GM18498 (cell line): Measurements from ENCODE around the gene NTRK2.

Source experiments
- ATAC-seq: cut with Tn5 transposase; IDR thresholded peaks from one replicate; pipeline ENCODE4 v1.9.1; 2021; ENCODE audit warnings: mild to moderate bottlenecking, moderate library complexity; ENCODE audit not compliant: unreplicated experiment

Gene NTRK2

GRCh38 chr9:84845956-84846900 lies 176.7 kb downstream of the NTRK2 start:
- no peak for ATAC-seq

GRCh38 chr9:84846906-84847305 lies 177.4 kb downstream of the NTRK2 start:
- ATAC-seq, result no peak

DNA sequence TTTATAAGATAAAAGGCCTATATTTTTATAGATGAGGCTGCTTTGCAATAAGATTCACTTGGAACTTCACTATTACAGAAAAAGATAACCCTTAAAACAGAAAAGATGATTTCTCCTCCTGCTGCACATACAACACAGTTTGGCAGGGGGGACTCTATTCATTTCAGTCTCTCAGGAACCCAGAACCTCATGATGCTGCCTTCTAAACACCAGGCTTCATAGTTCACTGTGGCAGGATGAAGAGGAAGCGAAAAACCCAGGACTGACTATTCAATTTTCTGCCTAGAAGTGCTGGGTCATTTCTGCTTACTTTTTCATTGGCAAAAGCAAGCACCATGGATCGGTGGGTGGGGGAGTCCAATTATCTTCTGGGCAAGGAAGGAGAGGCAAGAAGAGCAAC lies 179.5 kb downstream of the NTRK2 start:
- no peak for ATAC-seq

DNA sequence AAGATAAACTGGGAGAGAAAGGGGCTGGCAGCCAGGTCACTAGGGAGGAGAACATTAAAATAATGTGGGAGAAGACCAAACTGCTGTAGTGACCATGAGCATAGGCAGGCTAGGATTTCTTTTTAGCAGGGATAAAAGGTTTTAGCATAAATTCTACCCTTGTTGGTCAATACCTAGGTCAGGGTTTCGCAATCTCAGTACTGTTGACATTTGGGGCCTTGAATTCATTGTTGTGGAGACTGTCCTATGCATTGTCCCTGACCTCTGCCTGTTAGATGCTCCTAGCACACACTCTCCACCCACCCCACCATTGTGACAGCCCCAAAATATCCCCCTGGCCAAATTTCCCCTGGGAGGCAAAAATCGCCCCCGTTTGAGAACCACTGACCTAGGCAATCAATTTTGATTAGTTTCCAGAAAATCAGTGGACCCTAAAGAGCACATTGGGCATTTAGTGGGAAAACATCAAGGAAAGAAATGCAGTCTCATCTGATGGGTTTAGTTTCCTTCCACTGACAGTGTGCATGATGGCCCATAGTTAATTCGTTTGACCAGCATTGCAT lies 181.4 kb downstream of the NTRK2 start:
- ATAC-seq, result no peak

- ATAC-seq, result no peak
These were observed 182.5 kb downstream of the NTRK2 start for GRCh38 chr9:84851935-84852585.

- ATAC-seq, result no peak
These were observed 183.2 kb downstream of the NTRK2 start for GRCh38 chr9:84852617-84853301.

DNA sequence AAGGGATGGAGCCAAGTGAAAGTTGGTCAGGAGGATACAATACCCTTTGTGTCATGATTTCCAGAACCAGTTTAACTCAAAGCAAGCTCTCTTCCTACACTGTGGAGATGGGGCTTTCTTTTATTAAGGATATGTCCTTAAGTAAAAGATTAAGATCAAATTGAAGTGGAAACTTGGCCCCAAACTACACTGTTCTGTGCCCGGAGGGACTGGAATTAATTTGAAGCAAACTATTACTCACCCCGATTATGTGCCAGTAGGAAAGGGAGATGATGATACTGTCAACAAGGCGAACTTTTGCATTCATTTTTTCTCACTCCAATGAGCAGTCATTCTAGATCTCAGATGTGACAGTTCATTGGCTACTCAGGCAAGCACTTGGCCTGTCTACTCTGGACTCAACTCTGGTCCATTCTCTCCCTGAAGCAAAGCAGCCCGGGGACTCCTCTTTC lies 186.7 kb downstream of the NTRK2 start:
- ATAC-seq, result no peak

GRCh38 chr9:84857211-84857610 lies 187.7 kb downstream of the NTRK2 start:
- no peak for ATAC-seq

- ATAC-seq, result no peak
These were observed 188.8 kb downstream of the NTRK2 start for GRCh38 chr9:84858364-84858763.

DNA sequence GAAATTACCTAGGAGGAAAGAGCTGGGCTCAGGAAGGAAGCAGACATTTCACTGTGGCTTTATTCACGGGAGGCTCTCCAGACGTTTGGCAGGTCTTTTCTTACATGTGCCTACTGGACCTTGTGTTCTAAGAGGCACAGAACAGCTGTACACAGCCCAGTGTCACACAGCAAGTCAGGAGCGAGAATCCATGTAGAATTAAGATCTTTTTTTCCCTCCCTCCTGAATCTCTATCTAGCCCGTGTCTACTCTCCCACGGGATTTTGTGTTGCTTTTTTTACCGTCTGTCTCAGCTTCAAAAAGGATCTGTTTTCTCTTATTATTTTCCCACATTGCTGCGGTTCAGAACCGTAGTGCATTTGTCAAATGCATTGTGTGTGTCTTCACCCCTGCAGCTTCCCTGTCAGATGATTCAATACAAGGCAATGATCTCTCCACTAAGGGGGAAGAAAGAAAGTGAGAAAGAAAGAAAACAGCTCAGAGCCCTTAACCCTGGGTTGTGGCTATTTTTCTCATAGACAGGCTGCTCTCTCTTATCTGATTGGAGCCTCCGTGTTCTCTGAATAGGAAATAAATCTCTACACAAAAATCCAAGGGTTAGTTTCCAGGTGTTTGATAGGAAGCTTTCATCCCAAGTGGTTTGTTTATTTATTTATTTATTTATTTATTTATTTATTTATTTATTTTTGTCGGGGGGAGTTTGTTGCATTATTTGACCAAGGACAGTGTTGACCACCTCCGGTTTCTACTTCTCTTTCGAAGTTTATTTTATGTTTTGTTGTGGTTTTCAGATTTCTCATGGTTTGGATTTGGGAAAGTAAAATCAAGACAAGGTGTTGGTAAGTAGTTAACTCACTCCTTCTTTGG lies 191.0 kb downstream of the NTRK2 start:
- ATAC-seq, result no peak

- ATAC-seq, result no peak
These were observed 191.9 kb downstream of the NTRK2 start for GRCh38 chr9:84861455-84861854.

DNA sequence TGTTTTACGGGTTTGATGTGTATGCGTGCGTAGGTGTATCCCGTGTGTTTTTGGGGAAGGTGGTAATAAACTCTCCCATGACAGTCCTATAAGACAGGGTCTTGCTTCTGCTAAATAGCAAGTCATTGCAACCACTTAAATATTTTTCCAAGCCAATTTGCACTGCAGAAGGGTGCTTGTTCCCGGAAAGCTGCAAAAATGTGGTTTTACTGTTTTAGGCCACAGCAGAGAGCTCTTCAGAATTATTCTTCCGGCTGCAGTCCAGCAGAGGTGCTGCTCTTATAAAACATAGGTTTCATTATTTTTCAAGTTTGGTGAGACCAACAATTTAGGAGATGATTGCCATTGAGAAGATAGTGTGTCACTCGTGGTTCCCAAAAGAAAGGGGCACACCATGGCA lies 192.8 kb downstream of the NTRK2 start:
- no peak for ATAC-seq

GRCh38 chr9:84862810-84863287 lies 193.3 kb downstream of the NTRK2 start:
- no peak for ATAC-seq

- no peak for ATAC-seq
These were observed 193.8 kb downstream of the NTRK2 start for GRCh38 chr9:84863372-84863771.

GRCh38 chr9:84866396-84867175 lies 197.1 kb downstream of the NTRK2 start:
- ATAC-seq, result no peak

DNA sequence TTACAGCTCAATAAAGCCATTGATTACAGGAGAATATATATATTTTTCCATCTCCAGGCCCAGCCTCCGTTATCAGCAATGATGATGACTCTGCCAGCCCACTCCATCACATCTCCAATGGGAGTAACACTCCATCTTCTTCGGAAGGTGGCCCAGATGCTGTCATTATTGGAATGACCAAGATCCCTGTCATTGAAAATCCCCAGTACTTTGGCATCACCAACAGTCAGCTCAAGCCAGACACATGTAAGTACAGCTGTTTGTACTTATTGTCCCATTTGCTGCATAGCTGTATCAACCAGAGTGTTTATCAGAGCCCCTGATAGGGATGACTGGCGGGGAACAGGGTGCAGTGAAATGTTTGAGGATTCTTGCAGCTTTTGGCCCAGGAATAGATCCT lies 197.7 kb downstream of the NTRK2 start:
- ATAC-seq, result no peak

DNA sequence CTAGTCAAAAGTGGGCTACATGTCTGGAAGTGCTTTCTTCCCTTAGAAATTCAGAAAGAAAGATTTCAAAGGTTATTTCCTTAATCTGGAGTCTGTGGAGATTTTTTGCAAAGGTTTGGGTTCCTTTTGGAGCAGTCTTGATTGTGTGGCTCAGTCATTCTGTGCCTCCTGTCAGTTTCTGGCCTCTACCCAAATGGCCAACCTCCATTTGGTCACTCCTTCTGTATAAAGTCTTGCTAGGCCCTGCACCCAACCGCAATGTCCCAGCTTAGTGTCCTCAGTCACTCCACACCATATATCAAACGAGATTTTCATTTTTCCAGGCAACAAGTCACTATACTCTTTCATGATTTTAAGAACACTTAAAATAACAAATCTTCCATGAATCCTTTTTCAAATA lies 199.6 kb downstream of the NTRK2 start:
- ATAC-seq, result no peak

- no peak for ATAC-seq
These were observed 202.5 kb downstream of the NTRK2 start for GRCh38 chr9:84871983-84872382.

GRCh38 chr9:84874022-84874421 lies 204.5 kb downstream of the NTRK2 start:
- no peak for ATAC-seq
